Adrenal gland (tissue), 5 donors: ENCODE data around the gene CLSTN1.

Source experiments
- POLR2A ChIP-seq, 2 donors: fragments of 450-650 bp; IDR thresholded peaks; one replicate each; pipeline ENCODE4 v1.6.1; 2017; ENCODE audit warnings: antibody characterized with exemption in 2 of 2, mild to moderate bottlenecking in 2 of 2, moderate library complexity in 1 of 2
- TF ChIP-seq, protein P1 (sequence below), 6 experiments: fragments of 450-650 bp in 4 of 6; fragments of 200-600 bp in 2 of 6; sonication (generic) in 1 of 6; IDR thresholded peaks; 1 replicate in 5 of 6; 2 replicates in 1 of 6; pipeline versions ENCODE4 v1.5.1 to v1.8.0; 2016 to 2021; ENCODE audit warnings: antibody characterized with exemption in 6 of 6, mild to moderate bottlenecking in 2 of 6, moderate library complexity in 1 of 6
- donor health status: DM: no; HTN: no; CAD: no.

DNA sequence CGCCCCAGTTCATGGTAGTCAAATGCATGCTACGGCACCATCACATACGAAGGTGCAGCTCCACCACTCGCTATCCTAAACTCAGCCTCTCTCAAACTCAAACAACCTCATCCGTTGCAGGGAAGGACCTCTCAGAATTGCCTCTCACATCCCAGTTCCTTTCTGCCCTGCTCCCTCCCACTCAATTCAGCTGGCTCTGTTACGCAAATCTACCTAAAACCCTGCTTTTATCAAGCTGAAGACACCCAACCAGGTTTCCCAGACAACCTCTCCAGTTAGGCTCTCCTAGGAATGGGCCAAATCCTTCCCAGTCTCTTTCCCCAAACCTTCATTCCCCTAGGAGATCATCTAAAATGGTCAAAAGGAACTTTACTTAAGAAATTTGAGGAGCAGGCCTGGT lies 62.9 kb downstream of the CLSTN1 start:
- TF ChIP-seq POLR2A (IDR thresholded peaks at IDR 0.05), result no peak
- TF ChIP-seq, protein P1, sequence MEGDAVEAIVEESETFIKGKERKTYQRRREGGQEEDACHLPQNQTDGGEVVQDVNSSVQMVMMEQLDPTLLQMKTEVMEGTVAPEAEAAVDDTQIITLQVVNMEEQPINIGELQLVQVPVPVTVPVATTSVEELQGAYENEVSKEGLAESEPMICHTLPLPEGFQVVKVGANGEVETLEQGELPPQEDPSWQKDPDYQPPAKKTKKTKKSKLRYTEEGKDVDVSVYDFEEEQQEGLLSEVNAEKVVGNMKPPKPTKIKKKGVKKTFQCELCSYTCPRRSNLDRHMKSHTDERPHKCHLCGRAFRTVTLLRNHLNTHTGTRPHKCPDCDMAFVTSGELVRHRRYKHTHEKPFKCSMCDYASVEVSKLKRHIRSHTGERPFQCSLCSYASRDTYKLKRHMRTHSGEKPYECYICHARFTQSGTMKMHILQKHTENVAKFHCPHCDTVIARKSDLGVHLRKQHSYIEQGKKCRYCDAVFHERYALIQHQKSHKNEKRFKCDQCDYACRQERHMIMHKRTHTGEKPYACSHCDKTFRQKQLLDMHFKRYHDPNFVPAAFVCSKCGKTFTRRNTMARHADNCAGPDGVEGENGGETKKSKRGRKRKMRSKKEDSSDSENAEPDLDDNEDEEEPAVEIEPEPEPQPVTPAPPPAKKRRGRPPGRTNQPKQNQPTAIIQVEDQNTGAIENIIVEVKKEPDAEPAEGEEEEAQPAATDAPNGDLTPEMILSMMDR (IDR thresholded peaks at IDR 0.05), result no peak
